Uterus (tissue), 4 donors: ENCODE results near the gene FGF14. TPM values are rescaled to one million over a fixed set of nuclear protein-coding genes. Genes with fewer than 3 reads are reported as not detected.

Source experiments
- DNase-seq, 2 donors: peaks; one replicate each; pipeline ENCODE4 v3.0.0-alpha.2; 2019 to 2020
- H3K27ac ChIP-seq, 2 donors: fragments of 200-600 bp; sonication (generic); 1 replicate in 1 of 2; 2 replicates in 1 of 2; pipeline ENCODE4 v1.5.1; 2016 to 2018
- H3K27me3 ChIP-seq, 2 donors: fragments of 200-600 bp; sonication (generic); one replicate each; pipeline ENCODE4 v1.5.1; 2018 to 2019; ENCODE audit warnings: control low read depth in 1 of 2
- H3K36me3 ChIP-seq, 2 donors: fragments of 200-600 bp; sonication (generic); one replicate each; pipeline ENCODE4 v1.5.1; 2019; ENCODE audit warnings: control low read depth in 1 of 2
- H3K4me1 ChIP-seq, 2 donors: fragments of 200-600 bp; sonication (generic); one replicate each; pipeline ENCODE4 v1.5.1; 2018 to 2019; ENCODE audit warnings: control low read depth in 1 of 2
- H3K4me3 ChIP-seq, 2 donors: fragments of 200-600 bp; sonication (generic); 1 replicate in 1 of 2; 2 replicates in 1 of 2; pipeline ENCODE4 v1.5.1; 2018 to 2019; ENCODE audit warnings: mild to moderate bottlenecking in 1 of 2
- H3K9me3 ChIP-seq, 2 donors: fragments of 200-600 bp; sonication (generic); one replicate each; pipeline ENCODE4 v1.5.1; 2019; ENCODE audit warnings: control low read depth in 1 of 2
- CTCF ChIP-seq, 4 experiments: fragments of 200-600 bp in 2 of 4; fragments of 450-650 bp in 2 of 4; sonication (generic) in 2 of 4; IDR thresholded peaks; one replicate each; pipeline ENCODE4 v1.5.1; 2016 to 2019; ENCODE audit warnings: antibody characterized with exemption in 4 of 4, mild to moderate bottlenecking in 2 of 4, moderate library complexity in 1 of 4
- POLR2A ChIP-seq, 2 donors: fragments of 450-650 bp; IDR thresholded peaks; one replicate each; pipeline ENCODE4 v1.6.1; 2016; ENCODE audit warnings: antibody characterized with exemption in 2 of 2, mild to moderate bottlenecking in 1 of 2, moderate library complexity in 1 of 2
- intact Hi-C: fragments of 100-400 bp; cut with DNase I; formaldehyde crosslinking; loops from one replicate; pipeline ENCODE4 v1.15.1; 2023; ENCODE audit warnings: low total_unique reads
- total RNA-seq, 4 donors: library from RNA; depleted of rRNA in 3 of 4; stranded (reverse); fragments of >200 nt in 3 of 4; gene quantifications; one replicate each; pipeline versions ENCODE4 v1.1.0 to v1.2.4, GENCODE V29; 2014 to 2023
- donor health status: DM: yes; HTN: yes; CAD: no.

The FGF14 gene
- total RNA-seq, 4 donors from 2014 or later, result under 0.01 to 0.98 (median 0.62) TPM; not detected in 1

GRCh38 chr13:101697745-101698144 is 704.1 kb downstream of the FGF14 start:
- no peaks in the 10 kb centered on the region for H3K4me1 ChIP-seq
- no peak overlapping the region for H3K27ac ChIP-seq
- intact Hi-C loops, result no loop called here
- no peaks in the 10 kb centered on the region for H3K36me3 ChIP-seq
- TF ChIP-seq CTCF (IDR thresholded peaks at IDR 0.05) (no peak), POLR2A (IDR thresholded peaks at IDR 0.05) (no peak)
- H3K27me3 ChIP-seq, result no peaks in the 10 kb centered on the region
- no peak for DNase-seq
- H3K4me3 ChIP-seq, result no peak overlapping the region
- no peaks in the 10 kb centered on the region for H3K9me3 ChIP-seq

GRCh38 chr13:101695870-101696516 is 705.9 kb downstream of the FGF14 start:
- intact Hi-C loops, result no loop called here
- Histone ChIP-seq H3K4me1 (no peaks in the 10 kb centered on the region), H3K36me3 (no peaks in the 10 kb centered on the region), H3K27me3 (no peaks in the 10 kb centered on the region), H3K27ac (no peak overlapping the region), H3K4me3 (no peak overlapping the region), H3K9me3 (no peaks in the 10 kb centered on the region)
- TF ChIP-seq POLR2A (IDR thresholded peaks at IDR 0.05) (no peak), CTCF (IDR thresholded peaks at IDR 0.05) (no peak)
- no peak for DNase-seq

GRCh38 chr13:101691341-101691860 is 710.4 kb downstream of the FGF14 start:
- intact Hi-C loops, result no loop called here
- H3K27me3 ChIP-seq, result no peaks in the 10 kb centered on the region

GRCh38 chr13:101690871-101691270 is 711.0 kb downstream of the FGF14 start:
- intact Hi-C loops, result no loop called here
- Histone ChIP-seq H3K4me1 (no peaks in the 10 kb centered on the region), H3K27ac (no peak overlapping the region), H3K9me3 (no peaks in the 10 kb centered on the region), H3K4me3 (no peak overlapping the region), H3K36me3 (no peaks in the 10 kb centered on the region), H3K27me3 (no peaks in the 10 kb centered on the region)
- DNase-seq, result no peak
- TF ChIP-seq CTCF (IDR thresholded peaks at IDR 0.05) (no peak), POLR2A (IDR thresholded peaks at IDR 0.05) (no peak)

More at GRCh38 chr13:101691341-101691860, 710.4 kb downstream of the FGF14 start:
- Histone ChIP-seq H3K36me3 (no peaks in the 10 kb centered on the region), H3K27ac (no peak overlapping the region), H3K9me3 (no peaks in the 10 kb centered on the region), H3K4me1 (no peaks in the 10 kb centered on the region), H3K4me3 (no peak overlapping the region)
- TF ChIP-seq POLR2A (IDR thresholded peaks at IDR 0.05) (no peak), CTCF (IDR thresholded peaks at IDR 0.05) (no peak)
- DNase-seq, result no peak

GRCh38 chr13:101686003-101686402 is 715.8 kb downstream of the FGF14 start:
- no peak for DNase-seq
- no peak for TF ChIP-seq POLR2A (IDR thresholded peaks at IDR 0.05)
- H3K4me3 ChIP-seq, result no peak overlapping the region
- no peaks in the 10 kb centered on the region for H3K36me3 ChIP-seq
- no peaks in the 10 kb centered on the region for H3K9me3 ChIP-seq
- intact Hi-C loops, result no loop called here
- H3K27me3 ChIP-seq, result no peaks in the 10 kb centered on the region
- H3K27ac ChIP-seq, result no peak overlapping the region
- no peaks in the 10 kb centered on the region for H3K4me1 ChIP-seq
